Thyroid gland (tissue), 4 donors: ENCODE results near the gene CFAP251.

Experiments
- CTCF ChIP-seq, 6 experiments: fragments of 200-600 bp in 3 of 6; fragments of 450-650 bp in 3 of 6; sonication (generic) in 3 of 6; IDR thresholded peaks; one replicate each; pipeline ENCODE4 v1.5.1; 2016 to 2019; ENCODE audit warnings: antibody characterized with exemption in 6 of 6, mild to moderate bottlenecking in 2 of 6, inconsistent platforms in 1 of 6, moderate library complexity in 1 of 6
- POLR2A ChIP-seq, 2 donors: fragments of 450-650 bp; IDR thresholded peaks; one replicate each; pipeline ENCODE4 v1.6.1; 2017; ENCODE audit warnings: antibody characterized with exemption in 2 of 2, mild to moderate bottlenecking in 2 of 2, moderate library complexity in 1 of 2

DNA sequence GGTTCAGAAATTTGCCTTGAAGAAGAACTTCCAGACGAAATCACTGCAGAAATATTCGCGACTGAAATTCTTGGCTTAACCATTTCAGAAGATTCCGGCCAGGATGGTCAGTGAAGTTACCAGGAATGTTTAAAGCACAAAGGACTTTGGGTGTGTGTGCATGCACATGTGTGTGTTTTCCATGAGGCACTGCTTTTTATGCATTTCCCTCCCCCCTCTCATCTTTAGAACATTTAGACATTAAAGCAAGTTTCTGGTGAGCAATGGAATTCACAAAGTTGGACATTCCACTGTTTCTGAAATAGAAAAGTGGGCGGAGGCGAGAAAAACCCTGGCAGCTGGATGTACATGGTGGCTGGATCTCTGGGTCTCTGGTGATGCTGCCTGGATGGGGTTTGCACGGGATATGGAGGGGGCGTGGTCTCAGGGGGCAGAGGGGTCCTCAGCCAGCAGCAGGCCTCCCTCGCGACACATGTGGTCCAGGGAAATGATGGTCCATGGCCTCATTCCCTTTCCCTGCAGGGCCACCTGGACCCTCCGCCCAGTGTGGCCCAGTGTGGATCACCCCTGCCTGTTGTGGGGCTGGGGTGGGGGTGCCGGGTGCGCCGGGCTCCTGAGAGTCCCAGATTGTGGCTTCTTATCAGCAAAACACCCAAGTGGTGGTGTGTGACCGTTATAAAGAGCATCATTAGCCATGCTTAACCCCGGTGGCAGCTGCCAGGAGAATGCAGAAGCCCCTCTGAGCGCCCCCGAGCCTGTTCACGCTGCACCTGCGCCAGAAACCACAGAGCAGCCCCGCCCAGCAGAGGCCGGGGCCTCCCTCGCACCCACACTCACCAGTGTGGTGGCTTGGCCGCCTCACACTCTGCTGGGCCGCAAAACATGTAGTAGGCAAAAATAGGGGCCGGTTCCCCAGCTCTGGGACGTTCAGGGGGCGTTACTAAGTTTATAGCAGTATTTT lies 85.5 kb downstream of the CFAP251 start:
- TF ChIP-seq CTCF (IDR thresholded peaks at IDR 0.05) = no peak
- no peak for TF ChIP-seq POLR2A (IDR thresholded peaks at IDR 0.05)
